HG02642 (cell line): ENCODE measurements around the gene SLC23A2.

Experiments
- ATAC-seq: cut with Tn5 transposase; IDR thresholded peaks from one replicate; pipeline ENCODE4 v1.9.1; 2021; ENCODE audit warnings: mild to moderate bottlenecking; ENCODE audit not compliant: unreplicated experiment, poor library complexity

SLC23A2 gene

GRCh38 chr20:4971064-4971463, 30.2 kb downstream of the SLC23A2 start:
- no peak for ATAC-seq

GRCh38 chr20:4967752-4968477, 33.4 kb downstream of the SLC23A2 start:
- ATAC-seq, result no peak

GRCh38 chr20:4966826-4967751, 34.2 kb downstream of the SLC23A2 start:
- no peak for ATAC-seq

- no peak for ATAC-seq
Observed at GRCh38 chr20:4962241-4962855, 39.0 kb downstream of the SLC23A2 start.

GRCh38 chr20:4961746-4962145, 39.6 kb downstream of the SLC23A2 start:
- ATAC-seq, result no peak

GRCh38 chr20:4959592-4959991, 41.7 kb downstream of the SLC23A2 start:
- no peak for ATAC-seq

GRCh38 chr20:4957939-4958362, 43.4 kb downstream of the SLC23A2 start:
- ATAC-seq, result no peak

GRCh38 chr20:4957187-4957586, 44.1 kb downstream of the SLC23A2 start:
- ATAC-seq, result no peak

GRCh38 chr20:4956200-4956810, 45.0 kb downstream of the SLC23A2 start:
- no peak for ATAC-seq

- no peak for ATAC-seq
Observed at GRCh38 chr20:4953881-4954280, 47.4 kb downstream of the SLC23A2 start.

GRCh38 chr20:4952229-4952628, 49.1 kb downstream of the SLC23A2 start:
- no peak for ATAC-seq

- no peak for ATAC-seq
Observed at GRCh38 chr20:4951299-4951698, 50.0 kb downstream of the SLC23A2 start.

GRCh38 chr20:4950841-4951240, 50.5 kb downstream of the SLC23A2 start:
- ATAC-seq, result no peak

- ATAC-seq, result no peak
Observed at GRCh38 chr20:4950437-4950836, 50.9 kb downstream of the SLC23A2 start.

- ATAC-seq, result no peak
Observed at GRCh38 chr20:4949833-4950178, 51.5 kb downstream of the SLC23A2 start.

- no peak for ATAC-seq
Observed at GRCh38 chr20:4947817-4948559, 53.3 kb downstream of the SLC23A2 start.

GRCh38 chr20:4946986-4947385, 54.3 kb downstream of the SLC23A2 start:
- ATAC-seq, result peak; percentile 38

- ATAC-seq, result no peak
Observed at GRCh38 chr20:4946585-4946984, 54.7 kb downstream of the SLC23A2 start.

GRCh38 chr20:4944518-4945313, 56.6 kb downstream of the SLC23A2 start:
- ATAC-seq, result no peak
